WTC11 (cell line): Measurements from ENCODE around the gene TBC1D22A.

Experiments
- CTCF ChIP-seq: fragments of 200-600 bp; IDR thresholded peaks from 2 replicates; pipeline ENCODE4 v1.8.0; 2022; ENCODE audit warnings: antibody characterized with exemption
- HMGXB4 ChIP-seq: sonication (generic); formaldehyde crosslinking; IDR thresholded peaks from 2 replicates; pipeline ENCODE4 v1.8.1; 2023; ENCODE audit warnings: mild to moderate bottlenecking, moderate library complexity, missing genetic modification reagents
- ZBTB21 ChIP-seq: sonication (generic); formaldehyde crosslinking; IDR thresholded peaks from 2 replicates; pipeline ENCODE4 v1.8.1; 2023; ENCODE audit warnings: mild to moderate bottlenecking, missing genetic modification reagents, borderline replicate concordance
- TF ChIP-seq, protein P1 (sequence below): sonication (generic); formaldehyde crosslinking; IDR thresholded peaks from 2 replicates; pipeline ENCODE4 v1.8.1; 2022; ENCODE audit warnings: low read depth, missing genetic modification reagents, borderline replicate concordance

DNA sequence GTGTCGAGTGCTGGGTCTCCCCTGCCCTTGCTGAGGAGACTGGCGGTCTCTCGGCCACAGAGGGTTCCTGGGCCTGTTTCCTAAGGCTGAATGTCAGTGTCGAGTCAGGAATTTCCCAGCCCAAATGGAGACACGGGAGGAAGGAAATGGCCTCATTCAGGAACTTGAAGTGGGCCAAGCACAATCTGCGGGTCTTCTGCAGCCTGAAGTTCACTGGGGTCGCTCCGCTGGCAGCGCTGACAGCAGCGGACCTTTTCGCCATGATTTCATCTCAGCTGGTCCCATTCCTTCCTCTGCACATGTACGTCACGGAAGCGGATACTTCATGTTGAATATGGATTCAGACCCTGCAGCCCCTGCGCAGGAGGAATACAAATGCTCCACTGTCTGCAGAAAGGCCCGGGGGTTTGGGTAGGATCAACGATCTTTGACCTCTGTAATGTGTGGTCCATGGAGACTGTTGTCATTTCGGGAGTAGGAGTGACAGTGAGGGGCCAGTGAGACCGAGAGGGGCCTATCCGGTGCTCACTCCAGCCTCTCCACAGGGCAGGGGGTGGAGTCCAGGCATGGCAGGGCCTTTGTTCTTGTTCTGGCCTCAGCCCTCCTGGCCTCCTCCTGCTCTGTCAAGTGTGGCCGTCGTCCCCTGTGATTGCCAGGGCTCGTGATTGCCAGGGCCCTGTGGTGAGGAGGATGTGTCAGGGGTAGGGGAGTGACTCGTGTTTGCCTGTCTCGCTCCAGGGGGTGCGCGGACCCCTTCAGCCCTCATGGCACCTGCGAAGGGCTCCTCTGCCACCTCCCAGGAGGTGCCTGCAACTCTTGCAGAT lies 402.3 kb downstream of the TBC1D22A start:
- TF ChIP-seq CTCF = no peak
- no peak for TF ChIP-seq ZBTB21 (CRISPR knock-in tag)
- TF ChIP-seq, protein P1, sequence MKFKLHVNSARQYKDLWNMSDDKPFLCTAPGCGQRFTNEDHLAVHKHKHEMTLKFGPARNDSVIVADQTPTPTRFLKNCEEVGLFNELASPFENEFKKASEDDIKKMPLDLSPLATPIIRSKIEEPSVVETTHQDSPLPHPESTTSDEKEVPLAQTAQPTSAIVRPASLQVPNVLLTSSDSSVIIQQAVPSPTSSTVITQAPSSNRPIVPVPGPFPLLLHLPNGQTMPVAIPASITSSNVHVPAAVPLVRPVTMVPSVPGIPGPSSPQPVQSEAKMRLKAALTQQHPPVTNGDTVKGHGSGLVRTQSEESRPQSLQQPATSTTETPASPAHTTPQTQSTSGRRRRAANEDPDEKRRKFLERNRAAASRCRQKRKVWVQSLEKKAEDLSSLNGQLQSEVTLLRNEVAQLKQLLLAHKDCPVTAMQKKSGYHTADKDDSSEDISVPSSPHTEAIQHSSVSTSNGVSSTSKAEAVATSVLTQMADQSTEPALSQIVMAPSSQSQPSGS (CRISPR knock-in tag) = no peak
- no peak for TF ChIP-seq HMGXB4 (CRISPR knock-in tag)
